ENCODE data around the gene ACCS.
A peak's percentile ranks its signal among the peaks of the same experiment; 100 is the strongest.

Gene ACCS

GRCh38 chr11:44065841-44066731 is at the start of gene ACCS:
ACCS (plus strand) TSS chr11:44066270; CDS start chr11:44067628, 1,358 bp downstream.
- peak; percentile 88 for DNase-seq
- ATAC-seq = peak; percentile 97

- ATAC-seq = no peak
Measured at GRCh38 chr11:44016546-44017442, 49.3 kb upstream of the ACCS start.

GRCh38 chr11:44017443-44018126 is 48.5 kb upstream of the ACCS start:
- DNase-seq (no peak), ATAC-seq (no peak)

More at GRCh38 chr11:44016546-44017442, 49.3 kb upstream of the ACCS start:
- DNase-seq = no peak

GRCh38 chr11:44018127-44018521 is 47.9 kb upstream of the ACCS start:
- ATAC-seq (peak; percentile 19), DNase-seq (no peak)

GRCh38 chr11:44018829-44019228 is 47.2 kb upstream of the ACCS start:
- ATAC-seq (no peak), DNase-seq (no peak)

- no peak for ATAC-seq
- no peak for DNase-seq
Measured at GRCh38 chr11:44024977-44025376, 41.1 kb upstream of the ACCS start.

- DNase-seq = no peak
- no peak for ATAC-seq
Measured at GRCh38 chr11:44025727-44026126, 40.3 kb upstream of the ACCS start.

GRCh38 chr11:44028401-44028800 is 37.7 kb upstream of the ACCS start:
- ATAC-seq (no peak), DNase-seq (no peak)

- no peak for ATAC-seq
Measured at GRCh38 chr11:44028816-44029506, 37.1 kb upstream of the ACCS start.

GRCh38 chr11:44029507-44029845 is 36.6 kb upstream of the ACCS start:
- ATAC-seq (no peak), DNase-seq (no peak)

More at GRCh38 chr11:44028816-44029506, 37.1 kb upstream of the ACCS start:
- DNase-seq = no peak

- ATAC-seq (no peak), DNase-seq (no peak)
Measured at GRCh38 chr11:44029977-44030911, 35.8 kb upstream of the ACCS start.

- DNase-seq = no peak
- ATAC-seq = no peak
Measured at GRCh38 chr11:44030996-44031395, 35.1 kb upstream of the ACCS start.

- no peak for ATAC-seq
- no peak for DNase-seq
Measured at GRCh38 chr11:44031549-44031948, 34.5 kb upstream of the ACCS start.

- ATAC-seq (no peak), DNase-seq (no peak)
Measured at GRCh38 chr11:44032299-44033085, 33.6 kb upstream of the ACCS start.

- DNase-seq (no peak), ATAC-seq (no peak)
Measured at GRCh38 chr11:44033411-44033850, 32.6 kb upstream of the ACCS start.

- no peak for ATAC-seq
- no peak for DNase-seq
Measured at GRCh38 chr11:44033856-44034255, 32.2 kb upstream of the ACCS start.

- no peak for DNase-seq
- ATAC-seq = no peak
Measured at GRCh38 chr11:44034639-44035038, 31.4 kb upstream of the ACCS start.

GRCh38 chr11:44036811-44037657 is 29.0 kb upstream of the ACCS start:
- ATAC-seq = peak; percentile 66
- DNase-seq = peak; percentile 30

- ATAC-seq (no peak), DNase-seq (no peak)
Measured at GRCh38 chr11:44037658-44037998, 28.4 kb upstream of the ACCS start.
